GM23338 (cell line): Measurements from ENCODE around the gene KIAA0753. TPM values are rescaled to one million over a fixed set of nuclear protein-coding genes. Genes with fewer than 3 reads are reported as not detected.

Experiments
- ATAC-seq: fragments of 200-7000 bp; cut with Tn5 transposase; 3 replicates; pipeline ENCODE4 v1.9.1; 2020
- DNase-seq: peaks from one replicate; pipeline ENCODE4 v3.0.0-alpha.2; 2015; ENCODE audit warnings: low spot score
- H2AFZ ChIP-seq: fragments of 200-600 bp; sonication (generic); 2 replicates; pipeline ENCODE4 v1.8.0; 2016; ENCODE audit warnings: antibody characterized with exemption, mild to moderate bottlenecking, moderate library complexity
- H3F3A ChIP-seq: fragments of 200-600 bp; sonication (generic); replicated peaks from 2 replicates; pipeline ENCODE4 v1.8.0; 2017; ENCODE audit warnings: antibody characterized with exemption, mixed run types, low read depth
- H3K27ac ChIP-seq: fragments of 200-600 bp; sonication (generic); 2 replicates; pipeline ENCODE4 v1.6.1; 2016; ENCODE audit warnings: low read depth
- H3K27me3 ChIP-seq: fragments of 200-600 bp; sonication (generic); 2 replicates; pipeline ENCODE4 v1.8.0; 2016; ENCODE audit warnings: mild to moderate bottlenecking, mixed run types, moderate library complexity; ENCODE audit not compliant: insufficient read depth
- H3K36me3 ChIP-seq: fragments of 200-600 bp; sonication (generic); 2 replicates; pipeline ENCODE4 v1.8.0; 2016; ENCODE audit warnings: mild to moderate bottlenecking; ENCODE audit not compliant: insufficient read depth
- H3K4me1 ChIP-seq: fragments of 200-600 bp; sonication (generic); 2 replicates; pipeline ENCODE4 v1.8.0; 2016; ENCODE audit warnings: mild to moderate bottlenecking, moderate library complexity; ENCODE audit not compliant: insufficient read depth
- H3K4me2 ChIP-seq: fragments of 200-600 bp; sonication (generic); 2 replicates; pipeline ENCODE4 v1.7.1; 2017; ENCODE audit warnings: mixed run types
- H3K4me3 ChIP-seq: fragments of 200-600 bp; sonication (generic); 2 replicates; pipeline ENCODE4 v1.6.1; 2016; ENCODE audit warnings: mixed run types
- H3K79me2 ChIP-seq: fragments of 200-600 bp; sonication (generic); replicated peaks from 2 replicates; pipeline ENCODE4 v1.8.0; 2017; ENCODE audit warnings: mild to moderate bottlenecking; ENCODE audit not compliant: insufficient read depth
- H3K9me2 ChIP-seq: fragments of 200-600 bp; sonication (generic); 2 replicates; pipeline ENCODE4 v1.8.0; 2017; ENCODE audit not compliant: insufficient read depth
- H4K20me1 ChIP-seq: fragments of 200-600 bp; sonication (generic); replicated peaks from 2 replicates; pipeline ENCODE4 v1.8.0; 2017; ENCODE audit warnings: mild to moderate bottlenecking; ENCODE audit not compliant: insufficient read depth
- H3K27ac Mint-ChIP-seq: 2 replicates; pipeline ENCODE4 v1.8.0; 2020; ENCODE audit warnings: inconsistent platforms, mild to moderate bottlenecking, moderate library complexity, mixed read lengths
- H3K27me3 Mint-ChIP-seq: 3 replicates; pipeline ENCODE4 v1.8.0; 2022; ENCODE audit warnings: low read depth, mild to moderate bottlenecking, moderate library complexity, mixed read lengths, inconsistent platforms; ENCODE audit not compliant: insufficient read depth, poor library complexity
- H3K36me3 Mint-ChIP-seq: 3 replicates; pipeline ENCODE4 v1.8.0; 2021; ENCODE audit warnings: low read depth, mild to moderate bottlenecking, inconsistent platforms, moderate library complexity, mixed read lengths
- H3K4me1 Mint-ChIP-seq: 3 replicates; pipeline ENCODE4 v1.8.0; 2020; ENCODE audit warnings: mild to moderate bottlenecking, inconsistent platforms, mixed read lengths
- H3K4me3 Mint-ChIP-seq: 3 replicates; pipeline ENCODE4 v1.8.0; 2021; ENCODE audit warnings: moderate library complexity, mild to moderate bottlenecking, inconsistent platforms, mixed read lengths
- H3K9me3 Mint-ChIP-seq: 3 replicates; pipeline ENCODE4 v1.8.0; 2020; ENCODE audit warnings: moderate library complexity, mild to moderate bottlenecking, inconsistent platforms, mixed read lengths
- CREB1 ChIP-seq: fragments of 250-450 bp; sonication (Bioruptor Pico); IDR thresholded peaks from 2 replicates; pipeline ENCODE4 v1.5.0; 2020; ENCODE audit warnings: low read depth, mild to moderate bottlenecking, moderate library complexity
- EZH2 ChIP-seq: fragments of 200-600 bp; sonication (generic); IDR thresholded peaks from one replicate; pipeline ENCODE4 v1.8.0; 2017; ENCODE audit warnings: antibody characterized with exemption, mild to moderate bottlenecking, low read depth; ENCODE audit not compliant: unreplicated experiment
- EZH2phosphoT487 ChIP-seq: fragments of 200-600 bp; sonication (generic); IDR thresholded peaks from one replicate; pipeline ENCODE4 v1.8.1; 2018; ENCODE audit warnings: antibody characterized with exemption; ENCODE audit not compliant: unreplicated experiment
- JUNB ChIP-seq: IDR thresholded peaks from one replicate; pipeline ENCODE4 v1.6.1; 2016; ENCODE audit warnings: antibody characterized with exemption; ENCODE audit not compliant: unreplicated experiment
- NANOG ChIP-seq: IDR thresholded peaks from 2 replicates; pipeline ENCODE4 v1.6.1; 2016; ENCODE audit warnings: antibody characterized with exemption, borderline replicate concordance
- POLR2AphosphoS5 ChIP-seq: IDR thresholded peaks from 2 replicates; pipeline ENCODE4 v1.6.1; 2016; ENCODE audit warnings: antibody characterized with exemption, low read depth
- REST ChIP-seq: IDR thresholded peaks from one replicate; pipeline ENCODE4 v1.6.1; 2018; ENCODE audit warnings: antibody characterized with exemption; ENCODE audit not compliant: unreplicated experiment
- STAT1 ChIP-seq: IDR thresholded peaks from one replicate; pipeline ENCODE4 v1.6.1; 2016; ENCODE audit warnings: antibody characterized with exemption; ENCODE audit not compliant: unreplicated experiment
- ZNF114 ChIP-seq: fragments of 250-450 bp; sonication (Bioruptor Pico); IDR thresholded peaks from 2 replicates; pipeline ENCODE4 v1.5.0; 2020; ENCODE audit warnings: mild to moderate bottlenecking, moderate library complexity
- ZNF331 ChIP-seq: fragments of 250-450 bp; sonication (Bioruptor Pico); IDR thresholded peaks from 2 replicates; pipeline ENCODE4 v1.5.0; 2020; ENCODE audit warnings: low read depth, mild to moderate bottlenecking, moderate library complexity
- polyA plus RNA-seq: library from polyadenylated mRNA; unstranded; fragments of >200 nt; fragmentation: Nextera tagmentation; extraction: Ambion mirVana; gene quantifications from 2 replicates; pipeline ENCODE4 v1.2.1, GENCODE V29; 2016
- total RNA-seq: library from RNA; depleted of rRNA; stranded (reverse); fragments of >200 nt; shearing (Covaris generic); gene quantifications from 2 replicates; pipeline ENCODE4 v1.2.3, GENCODE V29; 2014
- TF ChIP-seq, protein P1 (sequence below): fragments of 250-450 bp; sonication (Bioruptor Pico); IDR thresholded peaks from 2 replicates; pipeline ENCODE4 v1.5.0; 2020; ENCODE audit warnings: mild to moderate bottlenecking, moderate library complexity
- TF ChIP-seq, protein P2 (sequence below), 2 experiments: fragments of 200-600 bp in 1 of 2; sonication (generic) in 1 of 2; conservative IDR thresholded peaks; 2 replicates each; pipeline versions ENCODE4 v1.5.1 to v1.6.1; 2016 to 2017; ENCODE audit warnings: antibody characterized with exemption in 2 of 2, low read depth in 2 of 2, mild to moderate bottlenecking in 2 of 2, moderate library complexity in 1 of 2
- TF ChIP-seq, protein P3 (sequence below): IDR thresholded peaks from 2 replicates; pipeline ENCODE4 v1.6.1; 2016; ENCODE audit warnings: antibody characterized with exemption

The KIAA0753 gene
- total and polyA plus RNA-seq, 2 experiments from 2014 or later = 6.0 to 27.8 TPM

DNA sequence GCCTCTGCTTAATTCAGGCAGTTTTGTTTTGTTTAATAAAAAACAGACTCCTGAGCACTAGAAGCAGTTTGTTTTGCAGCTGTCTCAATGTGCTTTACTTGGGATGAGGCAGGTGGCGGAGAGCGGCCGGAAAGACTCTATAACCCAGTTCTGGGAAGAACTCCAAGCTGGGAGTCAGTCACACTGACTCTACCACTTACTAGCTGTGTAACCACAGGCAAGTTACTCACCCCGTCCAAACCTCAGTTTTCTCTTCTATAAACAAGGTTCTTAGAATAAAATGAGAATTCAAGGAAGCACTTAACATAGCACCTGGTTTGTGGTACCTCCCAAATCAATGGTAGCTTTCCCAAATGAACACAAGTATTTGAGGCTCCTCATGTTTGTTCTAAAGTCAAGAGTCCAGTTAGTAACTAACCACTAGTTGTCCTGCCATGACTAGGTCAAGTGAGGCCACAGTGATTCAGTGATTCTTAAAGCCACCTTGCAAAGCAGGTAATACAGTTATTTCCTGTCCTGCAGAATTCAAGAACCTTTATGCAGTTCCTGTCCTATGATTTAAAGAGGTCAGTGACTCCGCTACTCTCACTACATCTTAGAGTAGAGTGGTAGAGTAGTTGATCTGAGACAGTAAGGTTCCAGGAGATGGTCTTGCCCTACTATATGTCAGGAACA, 3.1 kb upstream of the KIAA0753 start:
- H3K36me3 ChIP-seq = peaks cover 14% of the 10 kb centered on the region; the same call in 1 of the 2 replicates
- peaks cover 12% of the 10 kb centered on the region for H3K4me1 ChIP-seq
- DNase-seq (no peak), ATAC-seq (no peak)
- H3K79me2 ChIP-seq = peaks cover 65% of the 10 kb centered on the region
- H3K9me2 ChIP-seq = no peaks in the 10 kb centered on the region
- Mint-ChIP-seq H3K4me3 (no peak overlapping the region), H3K27me3 (peaks cover 9% of the 10 kb centered on the region), H3K36me3 (peaks cover 37% of the 10 kb centered on the region), H3K27ac (no peak overlapping the region), H3K4me1 (peaks cover 19% of the 10 kb centered on the region; the same call in 2 of the 3 replicates), H3K9me3 (no peaks in the 10 kb centered on the region)
- H3K4me2 ChIP-seq = no peak overlapping the region
- H3K27me3 ChIP-seq = no peaks in the 10 kb centered on the region
- no peak overlapping the region for H2AFZ ChIP-seq
- no peak overlapping the region for H3K27ac ChIP-seq
- peaks cover 12% of the 10 kb centered on the region; the same call in 1 of the 2 replicates for H3F3A ChIP-seq
- no peak for TF ChIP-seq EZH2
- no peak for TF ChIP-seq EZH2phosphoT487
- no peak for TF ChIP-seq POLR2AphosphoS5
- TF ChIP-seq STAT1 = no peak
- TF ChIP-seq ZNF331 (CRISPR knock-in tag) = no peak
- TF ChIP-seq, protein P1, sequence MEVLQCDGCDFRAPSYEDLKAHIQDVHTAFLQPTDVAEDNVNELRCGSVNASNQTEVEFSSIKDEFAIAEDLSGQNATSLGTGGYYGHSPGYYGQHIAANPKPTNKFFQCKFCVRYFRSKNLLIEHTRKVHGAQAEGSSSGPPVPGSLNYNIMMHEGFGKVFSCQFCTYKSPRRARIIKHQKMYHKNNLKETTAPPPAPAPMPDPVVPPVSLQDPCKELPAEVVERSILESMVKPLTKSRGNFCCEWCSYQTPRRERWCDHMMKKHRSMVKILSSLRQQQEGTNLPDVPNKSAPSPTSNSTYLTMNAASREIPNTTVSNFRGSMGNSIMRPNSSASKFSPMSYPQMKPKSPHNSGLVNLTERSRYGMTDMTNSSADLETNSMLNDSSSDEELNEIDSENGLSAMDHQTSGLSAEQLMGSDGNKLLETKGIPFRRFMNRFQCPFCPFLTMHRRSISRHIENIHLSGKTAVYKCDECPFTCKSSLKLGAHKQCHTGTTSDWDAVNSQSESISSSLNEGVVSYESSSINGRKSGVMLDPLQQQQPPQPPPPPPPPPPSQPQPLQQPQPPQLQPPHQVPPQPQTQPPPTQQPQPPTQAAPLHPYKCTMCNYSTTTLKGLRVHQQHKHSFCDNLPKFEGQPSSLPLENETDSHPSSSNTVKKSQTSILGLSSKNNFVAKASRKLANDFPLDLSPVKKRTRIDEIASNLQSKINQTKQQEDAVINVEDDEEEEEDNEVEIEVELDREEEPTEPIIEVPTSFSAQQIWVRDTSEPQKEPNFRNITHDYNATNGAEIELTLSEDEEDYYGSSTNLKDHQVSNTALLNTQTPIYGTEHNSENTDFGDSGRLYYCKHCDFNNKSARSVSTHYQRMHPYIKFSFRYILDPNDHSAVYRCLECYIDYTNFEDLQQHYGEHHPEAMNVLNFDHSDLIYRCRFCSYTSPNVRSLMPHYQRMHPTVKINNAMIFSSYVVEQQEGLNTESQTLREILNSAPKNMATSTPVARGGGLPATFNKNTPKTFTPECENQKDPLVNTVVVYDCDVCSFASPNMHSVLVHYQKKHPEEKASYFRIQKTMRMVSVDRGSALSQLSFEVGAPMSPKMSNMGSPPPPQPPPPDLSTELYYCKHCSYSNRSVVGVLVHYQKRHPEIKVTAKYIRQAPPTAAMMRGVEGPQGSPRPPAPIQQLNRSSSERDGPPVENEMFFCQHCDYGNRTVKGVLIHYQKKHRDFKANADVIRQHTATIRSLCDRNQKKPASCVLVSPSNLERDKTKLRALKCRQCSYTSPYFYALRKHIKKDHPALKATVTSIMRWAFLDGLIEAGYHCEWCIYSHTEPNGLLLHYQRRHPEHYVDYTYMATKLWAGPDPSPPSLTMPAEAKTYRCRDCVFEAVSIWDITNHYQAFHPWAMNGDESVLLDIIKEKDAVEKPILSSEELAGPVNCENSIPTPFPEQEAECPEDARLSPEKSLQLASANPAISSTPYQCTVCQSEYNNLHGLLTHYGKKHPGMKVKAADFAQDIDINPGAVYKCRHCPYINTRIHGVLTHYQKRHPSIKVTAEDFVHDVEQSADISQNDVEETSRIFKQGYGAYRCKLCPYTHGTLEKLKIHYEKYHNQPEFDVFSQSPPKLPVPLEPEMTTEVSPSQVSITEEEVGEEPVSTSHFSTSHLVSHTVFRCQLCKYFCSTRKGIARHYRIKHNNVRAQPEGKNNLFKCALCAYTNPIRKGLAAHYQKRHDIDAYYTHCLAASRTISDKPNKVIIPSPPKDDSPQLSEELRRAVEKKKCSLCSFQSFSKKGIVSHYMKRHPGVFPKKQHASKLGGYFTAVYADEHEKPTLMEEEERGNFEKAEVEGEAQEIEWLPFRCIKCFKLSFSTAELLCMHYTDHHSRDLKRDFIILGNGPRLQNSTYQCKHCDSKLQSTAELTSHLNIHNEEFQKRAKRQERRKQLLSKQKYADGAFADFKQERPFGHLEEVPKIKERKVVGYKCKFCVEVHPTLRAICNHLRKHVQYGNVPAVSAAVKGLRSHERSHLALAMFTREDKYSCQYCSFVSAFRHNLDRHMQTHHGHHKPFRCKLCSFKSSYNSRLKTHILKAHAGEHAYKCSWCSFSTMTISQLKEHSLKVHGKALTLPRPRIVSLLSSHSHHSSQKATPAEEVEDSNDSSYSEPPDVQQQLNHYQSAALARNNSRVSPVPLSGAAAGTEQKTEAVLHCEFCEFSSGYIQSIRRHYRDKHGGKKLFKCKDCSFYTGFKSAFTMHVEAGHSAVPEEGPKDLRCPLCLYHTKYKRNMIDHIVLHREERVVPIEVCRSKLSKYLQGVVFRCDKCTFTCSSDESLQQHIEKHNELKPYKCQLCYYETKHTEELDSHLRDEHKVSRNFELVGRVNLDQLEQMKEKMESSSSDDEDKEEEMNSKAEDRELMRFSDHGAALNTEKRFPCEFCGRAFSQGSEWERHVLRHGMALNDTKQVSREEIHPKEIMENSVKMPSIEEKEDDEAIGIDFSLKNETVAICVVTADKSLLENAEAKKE = no peak
- no peak for TF ChIP-seq REST
- no peak for TF ChIP-seq JUNB
- no peak for TF ChIP-seq NANOG
- TF ChIP-seq, protein P2, sequence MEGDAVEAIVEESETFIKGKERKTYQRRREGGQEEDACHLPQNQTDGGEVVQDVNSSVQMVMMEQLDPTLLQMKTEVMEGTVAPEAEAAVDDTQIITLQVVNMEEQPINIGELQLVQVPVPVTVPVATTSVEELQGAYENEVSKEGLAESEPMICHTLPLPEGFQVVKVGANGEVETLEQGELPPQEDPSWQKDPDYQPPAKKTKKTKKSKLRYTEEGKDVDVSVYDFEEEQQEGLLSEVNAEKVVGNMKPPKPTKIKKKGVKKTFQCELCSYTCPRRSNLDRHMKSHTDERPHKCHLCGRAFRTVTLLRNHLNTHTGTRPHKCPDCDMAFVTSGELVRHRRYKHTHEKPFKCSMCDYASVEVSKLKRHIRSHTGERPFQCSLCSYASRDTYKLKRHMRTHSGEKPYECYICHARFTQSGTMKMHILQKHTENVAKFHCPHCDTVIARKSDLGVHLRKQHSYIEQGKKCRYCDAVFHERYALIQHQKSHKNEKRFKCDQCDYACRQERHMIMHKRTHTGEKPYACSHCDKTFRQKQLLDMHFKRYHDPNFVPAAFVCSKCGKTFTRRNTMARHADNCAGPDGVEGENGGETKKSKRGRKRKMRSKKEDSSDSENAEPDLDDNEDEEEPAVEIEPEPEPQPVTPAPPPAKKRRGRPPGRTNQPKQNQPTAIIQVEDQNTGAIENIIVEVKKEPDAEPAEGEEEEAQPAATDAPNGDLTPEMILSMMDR (conservative IDR thresholded peaks at IDR 0.05; ENCODE audit: low read depth in 2 of 2) = no peak
- TF ChIP-seq, protein P3, sequence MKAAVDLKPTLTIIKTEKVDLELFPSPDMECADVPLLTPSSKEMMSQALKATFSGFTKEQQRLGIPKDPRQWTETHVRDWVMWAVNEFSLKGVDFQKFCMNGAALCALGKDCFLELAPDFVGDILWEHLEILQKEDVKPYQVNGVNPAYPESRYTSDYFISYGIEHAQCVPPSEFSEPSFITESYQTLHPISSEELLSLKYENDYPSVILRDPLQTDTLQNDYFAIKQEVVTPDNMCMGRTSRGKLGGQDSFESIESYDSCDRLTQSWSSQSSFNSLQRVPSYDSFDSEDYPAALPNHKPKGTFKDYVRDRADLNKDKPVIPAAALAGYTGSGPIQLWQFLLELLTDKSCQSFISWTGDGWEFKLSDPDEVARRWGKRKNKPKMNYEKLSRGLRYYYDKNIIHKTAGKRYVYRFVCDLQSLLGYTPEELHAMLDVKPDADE = no peak
- TF ChIP-seq ZNF114 (CRISPR knock-in tag) = no peak
- no peak for TF ChIP-seq CREB1
- no peak overlapping the region for H3K4me3 ChIP-seq
- H4K20me1 ChIP-seq = peaks cover 26% of the 10 kb centered on the region
